ENCODE measurements around the gene APOB.
"Not testable (repeated sequence)": the region's sequence is repeated elsewhere in the genome, so short reads cannot be mapped to it uniquely, and the experiment has no call there.

Gene APOB

DNA sequence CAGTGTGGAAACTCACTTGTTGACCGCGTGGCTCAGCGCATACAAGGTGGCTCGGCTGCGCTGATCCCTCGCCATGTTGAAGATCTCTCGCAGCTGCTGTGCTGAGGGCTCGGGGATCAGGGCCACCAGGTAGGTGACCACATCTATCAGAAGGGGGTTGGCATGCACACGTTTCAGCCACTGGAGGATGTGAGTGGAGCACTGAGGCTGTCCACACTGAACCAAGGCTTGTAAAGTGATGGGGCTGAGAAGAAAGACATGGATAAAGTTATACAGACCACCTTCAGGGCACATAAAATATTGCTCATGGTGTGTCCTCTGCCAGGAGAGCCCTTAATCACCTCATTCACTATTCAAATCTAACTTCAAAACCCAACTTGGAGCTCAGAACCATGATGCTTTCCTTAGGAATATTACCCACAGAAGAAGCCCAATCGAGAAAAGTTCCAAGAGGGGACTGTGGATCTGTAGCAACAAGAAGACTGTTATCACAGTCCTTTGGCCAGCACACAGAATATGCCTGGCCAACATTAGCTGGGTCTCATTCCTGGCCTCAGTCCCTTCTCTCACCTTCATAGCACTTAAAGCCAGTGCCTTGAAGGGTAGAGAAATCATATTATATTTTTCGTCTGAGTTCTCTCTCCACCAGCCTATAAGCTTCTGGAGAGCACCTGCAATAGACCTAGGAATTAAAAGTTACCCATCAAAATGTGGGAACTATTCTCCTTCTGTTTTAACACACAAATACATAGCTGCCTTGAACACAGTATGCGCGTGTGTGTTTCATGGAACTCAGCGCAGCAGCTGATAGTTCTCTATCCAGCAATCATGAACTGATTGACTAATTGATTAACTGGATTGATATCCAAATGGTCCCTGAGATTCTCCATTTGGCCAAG lies 11.3 kb downstream of the APOB start:
- no peak for DNase-seq (ENCODE audit: low read depth)

DNA sequence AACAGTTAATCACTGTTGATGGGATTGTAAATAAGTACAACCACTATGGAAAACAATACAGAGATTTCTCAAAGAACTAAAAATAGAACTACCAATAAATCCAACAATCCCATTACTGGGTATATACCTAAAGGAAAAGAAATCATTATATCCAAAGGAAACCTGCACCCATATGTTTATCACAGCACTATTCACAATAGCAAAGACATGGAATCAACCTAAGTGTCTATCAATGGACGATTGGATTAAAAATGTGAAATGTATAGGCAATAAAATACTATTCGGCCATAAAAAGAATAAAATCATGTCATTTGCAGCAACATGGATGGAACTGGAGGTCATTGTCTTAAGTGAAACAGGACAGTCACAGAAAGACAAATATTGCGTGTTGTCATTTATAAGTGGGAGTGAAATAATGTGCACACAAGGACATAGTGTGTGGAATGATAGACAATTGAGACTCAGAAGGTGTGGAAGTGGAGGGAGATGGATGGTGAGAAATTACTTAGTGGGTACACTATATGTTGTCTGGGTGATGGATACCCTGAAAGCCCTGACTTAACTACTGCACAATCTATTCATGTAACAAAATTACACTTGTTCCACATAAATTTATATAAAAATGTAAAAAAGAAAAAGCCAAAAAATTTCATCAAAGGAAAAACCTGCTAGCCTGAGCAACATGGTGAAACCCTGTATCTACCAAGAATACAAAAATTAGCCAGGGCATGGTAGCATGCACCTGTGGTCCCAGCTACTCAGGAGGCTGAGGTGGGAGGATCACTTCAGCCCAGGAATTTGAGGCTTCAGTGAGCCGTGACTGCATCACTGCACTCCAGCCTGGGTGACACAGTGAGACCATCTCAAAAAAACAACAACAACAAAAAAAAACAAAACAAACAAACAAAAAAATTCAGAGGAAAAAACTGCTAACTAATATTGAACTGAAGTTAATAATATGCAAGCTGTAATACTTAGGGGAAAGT lies 12.6 kb downstream of the APOB start:
- DNase-seq (ENCODE audit: low read depth): no peak

DNA sequence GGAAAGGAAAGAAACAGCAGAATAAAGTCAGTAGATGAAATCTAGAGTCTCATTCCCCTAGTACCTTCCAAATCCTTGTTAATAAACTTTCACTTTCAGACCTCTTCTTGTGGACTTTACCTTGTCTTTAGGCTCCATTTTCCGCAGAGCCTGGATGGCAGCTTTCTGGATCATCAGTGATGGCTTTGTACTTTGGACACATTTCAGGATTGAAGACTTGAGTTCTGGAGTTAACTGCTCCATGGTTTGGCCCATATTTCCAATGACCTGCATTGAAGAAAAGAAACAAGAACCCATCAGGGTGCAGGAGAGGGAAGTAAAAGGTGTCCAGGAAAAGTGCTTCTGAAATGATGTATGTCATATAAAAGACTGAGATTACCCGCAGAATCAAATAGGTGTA lies 14.4 kb downstream of the APOB start:
- no peak for DNase-seq (ENCODE audit: low read depth)

DNA sequence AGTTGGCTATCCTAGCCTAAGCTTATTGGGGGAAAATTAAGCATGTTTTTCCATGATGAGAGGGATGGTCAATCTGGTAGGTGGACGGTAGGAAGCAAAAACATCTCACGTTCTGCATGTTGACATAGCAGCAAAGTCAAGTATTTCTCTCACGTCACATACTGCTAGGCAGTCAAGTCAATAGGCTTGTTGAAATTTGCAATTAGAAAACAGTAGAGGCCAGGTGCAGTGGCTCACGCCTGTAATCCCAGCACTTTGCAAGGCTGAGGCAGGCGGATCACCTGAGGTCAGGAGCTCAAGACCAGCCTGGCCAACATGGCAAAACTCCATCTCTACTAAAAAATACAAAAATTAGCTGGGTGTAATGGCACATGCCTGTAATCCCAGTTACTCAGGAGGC lies 14.9 kb downstream of the APOB start:
- not testable (repeated sequence) for DNase-seq (ENCODE audit: low read depth)

DNA sequence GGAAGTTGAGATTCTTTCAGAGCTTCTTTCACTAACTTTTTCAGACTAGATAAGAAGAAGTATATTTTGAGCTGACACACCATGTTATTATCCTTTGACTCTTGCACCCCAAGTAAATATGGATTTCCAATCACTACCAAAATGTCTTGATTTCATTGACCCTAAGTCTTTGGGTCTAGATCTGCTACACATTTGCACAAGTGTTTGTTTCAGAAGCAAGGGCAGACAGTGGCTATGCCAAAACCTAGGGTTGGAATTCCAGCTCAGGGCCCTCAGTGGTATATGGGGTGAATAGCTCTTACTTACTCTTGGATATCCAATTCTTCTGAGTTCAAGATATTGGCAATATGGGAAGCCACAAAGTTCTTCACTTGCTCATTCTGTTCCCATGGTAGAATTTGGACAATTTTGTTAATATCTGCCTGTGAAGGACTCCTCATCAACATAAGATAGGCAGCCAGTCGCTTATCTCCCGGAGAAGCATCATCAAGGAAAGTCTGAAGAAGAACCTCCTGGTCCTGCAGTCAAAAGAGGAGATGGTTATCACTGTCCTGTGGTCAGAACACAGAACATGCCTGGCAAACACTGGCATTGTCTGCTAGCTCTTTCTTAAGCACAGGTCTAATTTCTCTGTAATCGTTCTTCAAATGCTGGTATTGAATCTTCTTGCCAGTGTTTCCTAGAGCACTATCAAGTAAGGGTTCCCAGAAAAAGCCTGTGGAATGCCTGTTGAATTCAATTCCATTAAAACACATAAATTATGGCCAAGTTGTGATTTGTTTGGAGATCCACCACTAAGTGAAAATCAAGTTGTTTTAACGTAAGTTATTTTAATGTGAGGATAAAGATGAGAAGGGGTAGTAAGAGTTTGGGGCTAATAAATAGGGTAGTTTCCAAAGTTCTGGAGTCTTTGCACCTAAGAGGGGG lies 15.6 kb downstream of the APOB start:
- DNase-seq (ENCODE audit: low read depth): no peak

DNA sequence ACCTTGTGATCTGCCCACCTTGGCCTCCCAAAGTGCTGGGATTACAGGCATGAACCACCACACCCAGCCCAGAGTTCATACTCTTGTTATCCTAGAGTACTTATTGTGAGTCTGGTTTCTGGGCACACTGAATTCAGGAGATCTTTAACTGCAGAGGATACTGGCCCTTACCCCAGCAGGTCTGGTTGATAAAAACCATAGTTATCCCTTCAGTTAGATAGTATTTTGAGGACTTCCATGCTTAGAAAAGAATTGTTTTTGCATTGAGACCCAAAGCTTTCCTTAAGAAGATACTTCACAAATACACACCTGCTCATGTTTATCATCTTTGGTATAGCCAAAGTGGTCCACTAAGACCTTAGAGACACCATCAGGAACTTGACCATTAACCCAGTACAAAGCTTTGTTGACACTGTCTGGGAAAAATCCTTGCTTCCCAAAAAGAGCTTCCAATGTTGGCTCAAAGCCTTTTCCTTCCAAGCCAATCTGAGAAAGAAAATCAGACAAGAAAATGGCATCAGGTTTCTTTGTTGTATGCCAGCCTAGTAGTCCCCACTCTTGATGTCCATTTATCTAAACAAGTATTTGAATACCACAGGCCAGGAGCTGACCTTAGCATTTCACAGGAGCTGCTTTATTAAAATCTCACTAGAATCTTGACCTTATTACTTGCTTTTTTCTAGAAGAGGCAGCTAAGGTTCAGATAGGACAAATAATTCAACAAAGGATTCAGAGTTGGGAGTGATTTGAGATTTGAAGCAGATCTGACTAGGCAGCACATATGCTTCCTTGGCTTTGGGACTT lies 17.2 kb downstream of the APOB start:
- DNase-seq (ENCODE audit: low read depth): no peak

DNA sequence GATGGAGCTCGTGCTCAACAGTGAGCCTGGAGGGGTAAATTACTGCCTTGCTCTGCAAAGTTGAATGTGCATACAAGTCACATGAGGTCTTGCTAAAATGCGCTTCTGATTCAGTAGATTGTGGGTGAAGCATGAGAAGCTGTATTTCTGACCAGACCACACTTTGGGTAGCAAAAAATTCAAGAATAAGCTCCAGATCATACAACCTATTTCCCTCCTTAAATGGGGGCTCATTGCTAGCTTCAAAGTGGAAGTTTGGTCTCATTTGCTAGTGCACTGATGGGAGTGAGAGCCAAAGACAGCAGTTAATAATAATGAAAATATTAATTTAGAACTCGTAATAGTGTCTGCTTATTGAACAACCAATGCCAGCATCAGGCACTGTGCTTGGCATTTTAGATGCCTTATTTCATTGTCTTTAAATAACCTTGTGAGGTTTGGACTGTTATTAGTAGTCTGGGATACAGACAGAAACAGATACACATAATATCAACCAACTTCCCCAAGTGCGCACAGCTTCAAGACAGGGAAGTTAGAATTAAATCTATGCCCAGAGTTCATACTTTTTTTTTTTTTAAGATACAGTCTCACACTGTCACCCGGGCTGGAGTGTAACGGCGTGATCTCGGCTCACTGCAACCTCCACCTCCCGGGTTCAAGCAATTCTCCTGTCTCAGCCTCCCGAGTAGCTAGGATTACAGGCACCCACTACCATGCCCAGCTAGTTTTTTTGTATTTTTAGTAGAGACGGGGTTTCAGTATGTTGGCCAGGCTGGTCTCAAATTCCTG lies 18.0 kb downstream of the APOB start:
- no peak for DNase-seq (ENCODE audit: low read depth)

DNA sequence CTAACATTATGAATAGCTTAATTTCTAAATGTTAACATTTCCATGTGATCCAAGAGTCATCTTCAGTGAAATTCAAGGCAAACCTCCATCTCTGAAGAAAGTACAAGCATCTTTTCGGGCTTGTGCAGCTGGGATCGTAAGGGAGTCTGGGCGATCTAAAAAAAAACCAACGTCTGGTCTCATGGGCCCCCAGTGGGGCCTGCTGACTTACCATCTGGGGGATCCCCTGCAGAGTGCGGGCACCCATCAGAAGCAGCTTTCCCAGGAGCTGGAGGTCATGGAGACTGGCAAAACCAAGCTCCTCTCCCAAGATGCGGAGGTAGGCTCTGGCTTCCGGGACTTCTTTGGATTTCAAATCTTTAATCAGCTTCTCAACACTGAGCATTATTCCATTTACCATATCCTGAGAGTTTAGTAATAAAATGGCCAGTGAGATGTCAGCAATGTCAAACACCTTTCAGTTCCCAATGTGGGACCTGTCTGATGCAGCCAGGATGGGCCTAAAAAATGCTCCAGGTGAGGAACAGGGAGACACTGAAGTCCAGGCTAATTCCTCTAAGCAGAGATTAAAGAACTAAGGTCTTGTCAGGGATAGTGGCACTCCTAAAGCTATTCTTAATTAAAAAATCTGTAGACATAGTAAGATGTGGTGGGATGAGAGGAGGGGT lies 19.0 kb downstream of the APOB start:
- no peak for DNase-seq (ENCODE audit: low read depth)

DNA sequence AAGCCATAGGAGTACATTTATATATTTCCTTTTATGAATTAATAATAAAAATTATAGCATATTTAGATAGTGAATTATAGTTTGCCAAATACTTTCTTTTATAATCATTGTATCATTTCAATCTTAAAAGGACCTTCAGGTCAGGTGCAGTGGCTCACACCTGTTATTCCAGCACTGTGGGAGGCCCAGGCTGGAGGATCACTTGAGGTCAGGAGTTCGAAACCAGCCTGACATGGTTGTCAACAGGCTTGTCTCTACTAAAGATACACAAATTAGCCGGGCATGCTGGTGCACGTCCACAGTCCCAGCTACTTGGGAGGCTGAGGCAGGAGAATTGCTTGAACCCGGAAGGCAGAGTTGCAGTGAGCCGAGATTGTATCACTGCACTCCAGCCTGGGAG lies 19.7 kb downstream of the APOB start:
- no peak for DNase-seq (ENCODE audit: low read depth)

DNA sequence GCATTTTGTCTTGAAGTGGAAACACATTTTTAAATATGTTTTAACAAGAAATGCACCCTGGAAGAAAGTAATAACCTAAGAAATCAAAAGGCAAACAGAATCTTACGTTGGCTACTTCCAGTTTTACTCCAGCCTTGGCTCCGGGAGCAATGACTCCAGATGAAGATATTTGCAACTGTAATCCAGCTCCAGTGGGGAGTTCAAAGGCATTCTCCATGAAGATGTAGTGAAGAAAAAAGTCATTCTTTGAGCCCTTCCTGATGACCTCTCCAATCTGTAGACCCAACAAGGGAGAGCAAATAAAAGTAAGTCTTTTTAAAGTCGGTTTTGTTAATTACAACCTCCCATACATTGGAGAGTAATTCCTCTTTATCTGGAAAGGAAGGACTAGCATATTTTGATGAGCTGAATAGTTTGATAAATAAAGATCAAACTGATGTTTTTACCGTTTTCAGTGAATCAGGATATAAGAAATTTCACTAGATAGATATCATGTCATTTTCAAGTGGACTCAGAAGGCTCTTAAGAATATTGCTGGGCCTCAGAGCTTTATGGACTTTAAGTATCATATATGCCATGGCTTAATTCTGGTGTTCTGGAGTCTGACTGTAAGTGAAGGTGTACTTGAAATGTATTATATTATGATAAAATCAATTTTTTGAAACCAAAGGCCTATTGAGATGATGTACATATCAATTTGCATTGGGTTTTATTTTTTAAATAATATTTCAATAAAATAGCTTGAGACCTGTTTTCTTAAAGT lies 20.3 kb downstream of the APOB start:
- DNase-seq (ENCODE audit: low read depth): no peak

DNA sequence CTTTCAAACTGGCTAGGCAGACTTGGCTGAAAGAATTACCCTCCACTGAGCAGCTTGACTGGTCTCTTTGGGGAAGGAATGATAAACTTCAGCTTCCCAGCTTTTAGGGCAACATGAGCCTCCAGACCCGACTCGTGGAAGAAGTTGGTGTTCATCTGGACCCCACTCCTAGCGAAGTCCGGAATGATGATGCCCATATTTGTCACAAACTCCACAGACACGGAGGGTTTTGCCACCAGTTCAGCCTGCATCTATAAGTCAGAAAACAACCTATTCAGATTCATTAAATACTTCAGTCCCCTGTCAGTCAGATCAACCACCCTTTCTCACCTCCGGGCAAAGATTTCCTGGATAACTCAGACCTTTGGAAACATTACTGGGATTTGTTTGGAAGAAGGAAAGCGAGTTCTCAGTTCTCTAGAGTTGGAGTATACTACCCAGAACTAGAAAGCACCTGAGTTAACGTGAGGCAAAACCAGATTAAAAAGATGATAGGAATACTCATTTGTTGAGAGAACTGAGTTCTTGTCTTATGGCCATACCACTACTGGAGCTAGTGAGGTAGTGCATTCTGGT lies 21.0 kb downstream of the APOB start:
- no peak for DNase-seq (ENCODE audit: low read depth)

DNA sequence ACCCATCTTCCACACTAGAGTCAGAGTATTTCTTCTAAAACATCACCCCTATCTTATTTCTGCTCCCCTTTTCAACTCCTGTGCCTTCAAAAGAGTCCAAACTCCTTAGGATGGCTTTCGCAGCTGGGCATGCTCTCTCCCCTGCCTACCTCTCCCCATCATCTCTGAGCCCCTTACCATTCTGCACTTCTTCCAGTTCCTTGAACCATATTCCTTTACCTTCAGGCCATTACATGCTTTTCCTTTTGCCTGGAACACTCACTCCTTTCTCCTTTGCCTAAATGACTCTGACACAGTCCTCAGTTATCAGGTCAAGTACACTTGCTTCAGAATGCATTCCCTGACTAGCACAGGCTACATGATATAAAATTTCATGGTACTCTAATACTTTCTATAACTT lies 22.4 kb downstream of the APOB start:
- no peak for DNase-seq (ENCODE audit: low read depth)

DNA sequence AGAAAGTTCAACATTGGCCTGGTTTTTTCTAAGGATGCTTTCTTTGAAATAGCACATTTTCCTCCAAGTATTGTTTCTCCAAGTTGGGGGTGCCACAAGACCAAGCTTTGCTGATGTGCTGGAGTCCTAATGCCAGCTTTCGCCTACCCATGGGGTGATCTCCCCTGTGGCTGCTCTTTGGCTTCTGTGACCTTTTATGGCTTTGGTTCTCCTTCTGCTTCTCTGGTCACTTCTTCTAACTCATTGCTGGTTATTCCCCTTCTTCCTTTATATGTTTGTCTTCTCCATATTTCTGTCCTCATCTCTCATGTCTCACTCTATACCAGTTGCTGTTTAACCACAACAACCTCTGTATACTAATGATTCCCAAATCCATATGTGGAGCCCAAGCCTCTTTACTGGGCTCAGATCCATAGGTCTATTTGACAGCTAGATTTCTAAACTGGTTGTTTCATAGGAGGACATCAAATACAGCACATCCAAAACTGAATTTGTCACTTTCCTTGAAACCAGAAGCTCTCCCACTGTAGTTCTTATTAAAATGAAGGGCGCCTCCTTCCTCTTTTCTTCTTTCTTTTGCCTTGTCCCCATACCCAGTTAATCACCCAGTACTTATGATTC lies 23.1 kb downstream of the APOB start:
- DNase-seq (ENCODE audit: low read depth): no peak

DNA sequence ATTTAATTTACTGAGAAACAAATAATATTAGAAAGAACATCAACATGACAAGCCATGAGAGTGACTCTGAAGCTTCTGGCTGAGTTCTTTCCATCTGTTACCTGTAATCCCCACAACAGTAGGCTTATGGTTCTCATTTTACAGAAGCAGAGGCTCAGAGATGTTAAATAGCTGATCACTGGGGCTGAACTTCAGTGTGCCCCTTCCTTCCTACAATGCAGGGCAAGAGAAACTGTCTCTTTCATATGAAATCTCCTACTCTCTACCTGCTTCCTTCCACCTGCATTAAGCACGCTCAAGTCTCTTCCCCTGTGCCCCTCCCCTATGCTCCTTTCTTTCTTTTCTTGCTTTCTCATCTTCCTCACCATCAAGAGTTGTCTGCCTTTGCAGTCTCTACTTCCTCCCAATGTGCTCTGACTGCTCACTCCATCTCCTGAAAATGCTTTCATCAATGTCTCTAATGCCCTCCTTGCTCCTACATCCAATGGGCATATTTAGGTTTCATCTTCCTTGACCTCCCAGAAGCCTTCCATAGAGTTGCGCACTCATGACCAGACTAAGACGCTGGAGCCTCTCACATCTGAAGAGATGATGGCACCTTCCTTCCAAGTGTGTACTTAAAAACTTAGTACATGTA lies 23.7 kb downstream of the APOB start:
- no peak for DNase-seq (ENCODE audit: low read depth)

DNA sequence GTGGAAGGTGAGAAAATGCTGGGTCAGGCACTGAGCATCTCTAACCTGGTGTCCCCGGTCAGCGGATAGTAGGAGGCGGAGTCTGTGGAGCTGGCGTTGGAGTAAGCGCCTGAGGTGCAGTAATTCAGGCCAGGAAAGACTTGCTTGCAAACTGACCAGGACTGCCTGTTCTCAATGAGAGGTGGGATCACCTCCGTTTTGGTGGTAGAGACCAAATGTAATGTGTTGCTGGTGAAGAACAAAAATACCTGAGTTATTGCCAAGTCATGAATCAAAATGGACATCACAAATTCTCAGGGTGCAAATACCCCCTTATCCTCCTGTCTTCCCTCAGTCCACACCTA lies 24.2 kb downstream of the APOB start:
- DNase-seq (ENCODE audit: low read depth): no peak

DNA sequence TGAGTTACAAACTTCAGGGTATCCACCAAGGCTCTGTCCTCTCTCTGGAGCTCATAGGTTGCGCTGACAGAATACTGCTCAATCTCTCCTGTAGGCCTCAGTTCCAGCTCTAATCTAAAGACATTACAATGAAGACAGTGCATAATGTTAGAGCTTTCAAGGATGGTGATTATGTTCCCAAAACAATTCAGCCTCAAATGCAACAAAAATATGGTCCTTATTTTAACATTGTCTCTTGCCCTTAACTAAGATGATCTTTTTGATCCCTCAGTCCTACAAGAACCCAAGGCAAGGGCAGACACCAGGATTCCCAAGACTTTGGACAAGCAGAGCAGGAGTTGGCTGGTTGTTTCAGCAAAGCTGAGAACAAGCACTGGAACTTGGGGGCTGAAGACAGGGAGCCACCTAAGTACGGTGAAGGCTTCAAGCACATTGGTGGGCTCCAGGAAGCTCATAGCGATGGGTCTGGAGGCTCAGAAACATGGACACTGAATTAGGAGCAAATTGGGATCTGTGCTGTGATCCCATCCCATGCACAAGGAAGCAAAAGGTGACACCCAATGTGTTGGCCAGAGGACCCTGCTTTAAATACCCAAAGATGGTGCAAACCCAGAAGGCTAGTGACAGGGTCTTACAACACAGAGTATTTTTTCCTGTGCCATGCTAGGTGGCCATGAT lies 24.7 kb downstream of the APOB start:
- no peak for DNase-seq (ENCODE audit: low read depth)

DNA sequence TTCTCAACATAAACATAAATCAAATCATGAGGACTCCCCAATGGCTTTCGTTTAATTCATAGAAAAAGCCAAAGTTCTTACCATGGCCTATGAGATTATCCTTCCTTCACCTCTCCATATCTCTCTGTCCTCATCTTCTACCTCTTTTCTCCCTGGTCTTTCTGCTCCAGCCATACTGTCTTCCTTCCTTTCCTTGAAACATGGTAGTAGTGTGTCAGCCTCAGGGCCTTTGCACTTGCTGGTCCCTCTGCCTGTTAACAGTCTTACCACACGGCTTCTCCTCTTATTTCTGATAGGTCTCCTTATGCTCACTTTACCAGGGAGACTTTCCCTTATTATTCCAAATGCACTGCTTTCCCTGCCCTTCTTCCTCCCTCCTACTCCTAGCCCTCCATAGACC lies 25.6 kb downstream of the APOB start:
- DNase-seq (ENCODE audit: low read depth): no peak
